Measurements from ENCODE around the gene SGCG. TPM values are rescaled to one million over a fixed set of nuclear protein-coding genes. Genes with fewer than 3 reads are reported as not detected.

SGCG gene
- total and polyA plus RNA-seq, 2 of the 4 experiments (the other 2 are of a cell fraction) = under 0.01 TPM; not detected in 1

- Histone ChIP-seq H3K4ac (ENCODE audit: low read depth, low read length) (no peak overlapping the region), H3K14ac (replicated peaks; ENCODE audit: low read depth, low read length) (no peak overlapping the region), H4K5ac (ENCODE audit: low read depth, low read length) (no peak overlapping the region), H3K23ac (ENCODE audit: low read depth, low read length) (no peak overlapping the region), H3K27me3 (ENCODE audit: control insufficient read depth, insufficient read depth, low read length) (no peaks in the 10 kb centered on the region; the same call in 1 of the 2 replicates), H2AK9ac (replicated peaks; ENCODE audit: low read depth, low read length, poor library complexity) (no peak overlapping the region), H3K4me2 (ENCODE audit: low read depth, low read length) (no peak overlapping the region), H3K4me3 (ENCODE audit: insufficient read depth, low read depth, low read length) (no peak overlapping the region), H2AFZ (replicated peaks; ENCODE audit: low read length, poor library complexity) (no peak overlapping the region), H3K4me1 (ENCODE audit: control insufficient read depth, insufficient read depth, low read length) (no peaks in the 10 kb centered on the region), H3K9me3 (ENCODE audit: control insufficient read depth, insufficient read depth, low read length) (no peaks in the 10 kb centered on the region), H4K91ac (ENCODE audit: insufficient read depth, low read depth, low read length) (no peak overlapping the region), H2BK120ac (ENCODE audit: low read depth, low read length) (no peak overlapping the region), H3K9ac (ENCODE audit: low read depth, low read length) (no peak overlapping the region), H2AK5ac (ENCODE audit: low read depth, low read length) (no peak overlapping the region), H4K20me1 (ENCODE audit: insufficient read depth, low read length) (no peaks in the 10 kb centered on the region), H3K79me1 (ENCODE audit: low read depth in 1 of 2, low read length in 2 of 2) (no peaks in the 10 kb centered on the region), H4K8ac (ENCODE audit: low read depth in 2 of 2, low read length in 2 of 2) (no peak overlapping the region), H3K18ac (ENCODE audit: low read depth, low read length) (no peak overlapping the region), H2BK15ac (ENCODE audit: low read depth, low read length) (no peak overlapping the region), H2BK20ac (ENCODE audit: low read depth, low read length) (no peak overlapping the region), H3K9me1 (ENCODE audit: insufficient read depth, low read length) (no peaks in the 10 kb centered on the region; the same call in 1 of the 2 replicates), H2BK5ac (ENCODE audit: low read depth, low read length, poor library complexity, severe bottlenecking) (no peak overlapping the region), H3K27ac (ENCODE audit: insufficient read depth, low read length) (no peak overlapping the region), H3K36me3 (ENCODE audit: control insufficient read depth, insufficient read depth, low read length) (no peaks in the 10 kb centered on the region), H3K56ac (ENCODE audit: extremely low read depth, insufficient read depth, low read length) (no peak overlapping the region)
- DNase-seq = no peak
- TF ChIP-seq USF2 (IDR thresholded peaks at IDR 0.05; ENCODE audit: low read depth, low read length) (no peak), RAD21 (IDR thresholded peaks at IDR 0.05; ENCODE audit: low read length) (no peak), CEBPB (IDR thresholded peaks at IDR 0.05; ENCODE audit: low read depth, low read length) (no peak), NFE2L2 (IDR thresholded peaks at IDR 0.05; ENCODE audit: low read depth, low read length) (no peak), RCOR1 (IDR thresholded peaks at IDR 0.05; ENCODE audit: insufficient replicate concordance, low read length) (no peak), POLR2A (IDR thresholded peaks at IDR 0.05; ENCODE audit: low read depth, low read length) (no peak), SMC3 (IDR thresholded peaks at IDR 0.05; ENCODE audit: low read depth, low read length) (no peak), CHD1 (IDR thresholded peaks at IDR 0.05; ENCODE audit: low read depth, low read length) (no peak), CTCF (conservative IDR thresholded peaks at IDR 0.05; ENCODE audit: low read depth, low read length) (no peak), MXI1 (IDR thresholded peaks at IDR 0.05; ENCODE audit: borderline replicate concordance, low read depth, low read length) (no peak), FOS (IDR thresholded peaks at IDR 0.05; ENCODE audit: low read depth, low read length) (no peak), RFX5 (IDR thresholded peaks at IDR 0.05; ENCODE audit: low read depth, low read length) (no peak), MAFK (IDR thresholded peaks at IDR 0.05; ENCODE audit: low read depth, low read length) (no peak)
- dilution Hi-C loops (cut with HindIII; ENCODE audit: low sequenced_read_pairs, unreplicated experiment) = no loop called here
- in situ Hi-C loops (cut with MboI; ENCODE audit: low sequenced_read_pairs) = no loop called here
- POLR2A ChIA-PET (ENCODE audit: unreplicated experiment) = no interaction called here
- CTCF ChIA-PET = no interaction called here
- WGBS, 2 experiments (ENCODE audit: extremely low coverage in 2 of 2, insufficient read length in 1 of 2) = no CpG with 5 or more reads among the region's 2 CpGs
- ATAC-seq (ENCODE audit: low read depth) = no peak
- no TSS peak for BruUV-seq (replicated peaks)
- intact Hi-C loops (cut with micrococcal nuclease) = no loop called here
Measured at GRCh38 chr13:23182142-23182541, 1.4 kb downstream of the SGCG start.
